WERI-Rb-1 (cell line): Measurements from ENCODE around the gene KCNK5.

Experiments
- DNase-seq: peaks from one replicate; pipeline ENCODE4 v3.0.0-alpha.2; 2020
- H3K27ac ChIP-seq: fragments of 250-450 bp; sonication (Bioruptor Pico); 2 replicates; pipeline ENCODE4 v1.5.1; 2020; ENCODE audit warnings: mild to moderate bottlenecking, moderate library complexity
- H3K27me3 ChIP-seq: fragments of 250-450 bp; sonication (Bioruptor Pico); 2 replicates; pipeline ENCODE4 v1.5.1; 2021; ENCODE audit warnings: mild to moderate bottlenecking, low read depth, moderate library complexity; ENCODE audit not compliant: insufficient read depth, severe bottlenecking
- H3K36me3 ChIP-seq: fragments of 250-450 bp; sonication (Bioruptor Pico); 2 replicates; pipeline ENCODE4 v1.5.1; 2020; ENCODE audit warnings: mild to moderate bottlenecking, moderate library complexity
- H3K4me3 ChIP-seq: 2 replicates; pipeline ENCODE4 v1.5.1; 2011; ENCODE audit warnings: low read depth, mild to moderate bottlenecking, control low read depth, low read length
- H3K9me3 ChIP-seq: fragments of 250-450 bp; sonication (Bioruptor Pico); 2 replicates; pipeline ENCODE4 v1.5.1; 2021; ENCODE audit warnings: mild to moderate bottlenecking, moderate library complexity; ENCODE audit not compliant: severe bottlenecking
- TF ChIP-seq, protein P1 (sequence below): IDR thresholded peaks from 2 replicates; pipeline ENCODE4 v1.5.1; 2011; ENCODE audit warnings: low read depth, mild to moderate bottlenecking, control low read depth, inconsistent platforms, low read length

The KCNK5 gene

DNA sequence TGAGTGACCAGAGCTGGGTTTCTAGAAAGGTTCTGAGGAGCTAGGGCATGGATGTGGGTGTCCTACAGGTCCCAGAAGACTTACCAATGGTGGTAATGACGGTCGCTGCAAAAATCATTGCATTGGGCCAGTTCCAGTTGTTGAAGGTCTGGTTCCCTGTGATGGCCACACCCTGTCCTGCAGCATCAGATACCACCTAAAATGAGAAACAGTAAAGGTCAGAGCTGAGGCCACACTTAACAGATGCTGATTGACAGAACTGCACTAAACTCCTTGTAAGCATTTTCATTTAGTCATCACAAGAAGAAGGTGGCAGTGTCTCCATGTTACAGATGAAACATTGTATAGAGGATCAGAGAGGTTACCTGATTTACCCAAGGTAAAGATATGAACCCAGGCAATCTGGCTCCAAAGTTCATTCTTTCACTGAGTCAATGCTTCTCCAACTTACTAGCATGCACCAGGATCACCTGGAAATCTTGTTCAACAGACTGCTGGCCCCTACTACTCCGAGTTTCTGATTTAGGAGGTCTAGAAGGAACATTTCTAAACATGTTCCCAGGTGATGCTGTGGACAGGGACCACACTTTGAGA is 33.4 kb downstream of the KCNK5 start:
- H3K4me3 ChIP-seq: no peak overlapping the region
- DNase-seq: no peak
- TF ChIP-seq, protein P1, sequence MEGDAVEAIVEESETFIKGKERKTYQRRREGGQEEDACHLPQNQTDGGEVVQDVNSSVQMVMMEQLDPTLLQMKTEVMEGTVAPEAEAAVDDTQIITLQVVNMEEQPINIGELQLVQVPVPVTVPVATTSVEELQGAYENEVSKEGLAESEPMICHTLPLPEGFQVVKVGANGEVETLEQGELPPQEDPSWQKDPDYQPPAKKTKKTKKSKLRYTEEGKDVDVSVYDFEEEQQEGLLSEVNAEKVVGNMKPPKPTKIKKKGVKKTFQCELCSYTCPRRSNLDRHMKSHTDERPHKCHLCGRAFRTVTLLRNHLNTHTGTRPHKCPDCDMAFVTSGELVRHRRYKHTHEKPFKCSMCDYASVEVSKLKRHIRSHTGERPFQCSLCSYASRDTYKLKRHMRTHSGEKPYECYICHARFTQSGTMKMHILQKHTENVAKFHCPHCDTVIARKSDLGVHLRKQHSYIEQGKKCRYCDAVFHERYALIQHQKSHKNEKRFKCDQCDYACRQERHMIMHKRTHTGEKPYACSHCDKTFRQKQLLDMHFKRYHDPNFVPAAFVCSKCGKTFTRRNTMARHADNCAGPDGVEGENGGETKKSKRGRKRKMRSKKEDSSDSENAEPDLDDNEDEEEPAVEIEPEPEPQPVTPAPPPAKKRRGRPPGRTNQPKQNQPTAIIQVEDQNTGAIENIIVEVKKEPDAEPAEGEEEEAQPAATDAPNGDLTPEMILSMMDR: no peak
- no peak overlapping the region for H3K27ac ChIP-seq
- H3K9me3 ChIP-seq: peaks cover 7% of the 10 kb centered on the region
- H3K36me3 ChIP-seq: no peaks in the 10 kb centered on the region
- H3K27me3 ChIP-seq: no peaks in the 10 kb centered on the region

DNA sequence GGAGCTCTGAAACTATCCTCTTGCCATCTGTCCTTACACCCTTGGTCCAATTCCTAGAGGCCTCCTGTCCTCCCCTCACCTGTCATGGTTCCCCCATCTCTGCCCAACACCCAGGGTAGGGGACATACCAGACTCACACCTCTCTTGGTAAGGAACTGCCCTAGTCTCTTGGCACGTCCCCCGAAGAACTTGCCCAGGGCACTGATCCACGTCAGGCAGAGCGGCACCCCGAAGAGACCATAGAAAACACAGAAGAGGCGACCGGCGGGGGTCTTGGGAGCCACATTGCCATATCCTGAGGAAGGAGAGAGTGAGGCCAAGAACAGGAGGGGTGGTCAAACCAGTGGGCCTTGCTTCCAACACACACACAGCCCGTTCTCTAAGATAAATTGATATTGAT is 34.8 kb downstream of the KCNK5 start:
- Histone ChIP-seq H3K36me3 (no peaks in the 10 kb centered on the region), H3K9me3 (peaks cover 7% of the 10 kb centered on the region), H3K27ac (peak overlapping the region; percentile 97), H3K4me3 (no peak overlapping the region), H3K27me3 (no peaks in the 10 kb centered on the region)
- DNase-seq: no peak
- TF ChIP-seq, protein P1: no peak

DNA sequence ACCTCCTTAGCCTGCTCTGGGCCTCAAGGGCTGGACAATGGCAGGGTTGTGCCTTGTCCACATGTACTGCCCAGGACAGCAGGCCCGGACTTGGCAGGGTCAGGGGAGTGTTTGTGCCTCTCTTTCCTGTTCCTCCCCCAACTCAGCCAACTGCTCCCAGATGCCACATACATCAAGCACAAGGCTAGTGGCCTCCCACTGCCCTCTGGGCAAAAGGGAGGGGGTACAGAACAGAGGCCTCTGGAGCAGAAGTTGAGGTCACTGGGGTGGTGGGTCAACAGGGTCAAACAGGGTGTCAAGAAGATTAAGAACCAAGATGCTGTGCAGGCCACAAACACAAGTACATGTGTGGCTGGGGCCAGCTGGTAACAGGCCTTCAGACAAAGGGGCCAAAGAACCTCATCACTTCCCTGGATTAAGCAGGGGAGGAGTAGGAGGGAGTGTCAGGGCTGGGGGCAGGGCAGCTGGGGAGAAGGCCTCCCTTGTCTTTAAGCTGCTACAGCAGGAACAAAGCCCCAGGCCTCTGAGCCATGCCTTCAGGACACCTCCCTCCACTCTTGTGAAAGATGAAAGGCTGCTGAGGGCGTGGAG is 36.0 kb downstream of the KCNK5 start:
- DNase-seq: peak; percentile 100
- Histone ChIP-seq H3K36me3 (no peaks in the 10 kb centered on the region), H3K9me3 (peaks cover 7% of the 10 kb centered on the region), H3K27me3 (no peaks in the 10 kb centered on the region), H3K27ac (peak overlapping the region; percentile 97), H3K4me3 (no peak overlapping the region)
- TF ChIP-seq, protein P1: no peak

DNA sequence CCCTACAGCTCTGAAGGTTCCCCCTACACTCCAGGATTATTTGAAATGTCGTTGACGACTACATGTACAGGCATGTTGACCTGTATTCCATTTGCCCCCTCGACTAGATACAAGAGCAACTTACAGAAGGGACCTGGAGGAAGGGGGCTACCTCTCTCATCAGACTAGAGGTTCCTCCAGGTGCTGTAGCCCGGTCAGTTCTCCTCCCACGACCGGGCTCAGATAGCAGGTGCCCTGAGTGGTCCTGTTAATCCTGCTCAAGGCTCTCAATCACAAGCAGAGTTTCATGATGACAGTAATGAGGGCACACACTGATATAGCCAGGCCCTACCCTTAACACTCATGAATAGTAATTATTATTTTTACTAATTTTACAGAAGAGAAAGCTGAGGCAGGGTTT is 36.5 kb downstream of the KCNK5 start:
- DNase-seq: peak; percentile 86
- no peaks in the 10 kb centered on the region for H3K36me3 ChIP-seq
- no peak overlapping the region for H3K4me3 ChIP-seq
- TF ChIP-seq, protein P1: no peak
- peak overlapping the region; percentile 97 for H3K27ac ChIP-seq
- H3K27me3 ChIP-seq: no peaks in the 10 kb centered on the region
- H3K9me3 ChIP-seq: peaks cover 7% of the 10 kb centered on the region

DNA sequence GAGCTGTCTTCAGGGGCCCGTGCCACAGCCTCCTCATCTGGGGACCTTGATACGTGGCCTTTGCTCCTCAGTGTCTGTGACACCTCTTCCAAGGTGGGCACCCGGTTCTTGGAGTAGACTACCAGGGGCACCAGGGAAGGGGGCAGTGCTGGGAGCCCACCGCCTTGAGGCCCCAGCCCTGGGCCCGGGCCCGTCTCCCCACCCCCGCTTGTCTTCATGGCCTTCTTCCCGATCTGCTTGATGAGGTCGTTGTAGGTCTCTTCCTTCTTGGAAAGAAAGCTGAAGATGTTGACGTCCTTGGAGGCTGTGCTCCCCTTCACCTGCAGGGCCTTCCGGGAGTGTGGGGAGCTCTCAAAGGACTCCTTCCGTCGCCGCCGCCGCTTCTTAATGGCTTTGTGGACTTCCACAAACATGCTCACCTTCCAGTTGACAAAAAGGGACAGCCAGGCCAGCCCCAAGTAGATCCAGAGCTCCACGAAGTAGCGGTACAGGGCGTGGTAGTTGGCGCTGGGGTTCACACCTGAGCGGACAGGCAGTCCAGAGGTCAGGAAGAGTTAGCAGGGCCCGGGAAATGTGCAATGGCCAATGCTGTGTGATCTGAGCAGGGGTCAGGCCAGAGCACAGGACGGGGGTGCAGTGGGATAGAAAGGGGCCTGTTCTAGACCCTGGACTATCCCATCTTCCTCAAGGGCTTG is 37.9 kb downstream of the KCNK5 start:
- DNase-seq: no peak
- no peaks in the 10 kb centered on the region for H3K27me3 ChIP-seq
- no peak overlapping the region for H3K4me3 ChIP-seq
- peak overlapping the region; percentile 97 for H3K27ac ChIP-seq
- peaks cover 7% of the 10 kb centered on the region for H3K9me3 ChIP-seq
- H3K36me3 ChIP-seq: no peaks in the 10 kb centered on the region
- TF ChIP-seq, protein P1: no peak
